Ishikawa (cell line): Measurements from ENCODE around the gene LGR6.

ENCODE experiments used
- CEBPB ChIP-seq: IDR thresholded peaks from 2 replicates; pipeline ENCODE4 v1.6.1; 2012
- CREB1 ChIP-seq: IDR thresholded peaks from 2 replicates; pipeline ENCODE4 v1.6.1; 2012; ENCODE audit warnings: low read depth
- EGR1 ChIP-seq: IDR thresholded peaks from 2 replicates; pipeline ENCODE4 v1.6.1; 2012
- EP300 ChIP-seq: IDR thresholded peaks from 2 replicates; pipeline ENCODE4 v1.6.1; 2012; ENCODE audit warnings: borderline replicate concordance
- FOXM1 ChIP-seq: IDR thresholded peaks from 2 replicates; pipeline ENCODE4 v1.6.1; 2012; ENCODE audit warnings: low read depth, borderline replicate concordance
- MAX ChIP-seq: IDR thresholded peaks from 2 replicates; pipeline ENCODE4 v1.6.1; 2012
- NFIC ChIP-seq: IDR thresholded peaks from 2 replicates; pipeline ENCODE4 v1.6.1; 2012
- RAD21 ChIP-seq: IDR thresholded peaks from 2 replicates; pipeline ENCODE4 v1.6.1; 2012; ENCODE audit warnings: low read depth
- TAF1 ChIP-seq: IDR thresholded peaks from 2 replicates; pipeline ENCODE4 v1.6.1; 2012; ENCODE audit warnings: low read depth, mild to moderate bottlenecking
- TCF12 ChIP-seq: IDR thresholded peaks from 2 replicates; pipeline ENCODE4 v1.6.1; 2012; ENCODE audit warnings: low read depth
- TEAD4 ChIP-seq: IDR thresholded peaks from 2 replicates; pipeline ENCODE4 v1.6.1; 2012
- YY1 ChIP-seq: IDR thresholded peaks from 2 replicates; pipeline ENCODE4 v1.6.1; 2012; ENCODE audit warnings: low read depth
- ZBTB7A ChIP-seq: IDR thresholded peaks from 2 replicates; pipeline ENCODE4 v1.6.1; 2012; ENCODE audit warnings: low read depth
- TF ChIP-seq, protein P1 (sequence below): IDR thresholded peaks from 2 replicates; pipeline ENCODE4 v1.6.1; 2012; ENCODE audit warnings: low read depth, mild to moderate bottlenecking
- TF ChIP-seq, protein P2 (sequence below): IDR thresholded peaks from 2 replicates; pipeline ENCODE4 v1.6.1; 2012

LGR6 gene

GRCh38 chr1:202193614-202194327, at the start of gene LGR6:
TSS of gene LGR6 (plus strand) at chr1:202193799. CDS start at chr1:202193990, 191 bp downstream.
- peak; percentile 23; the same call in 1 of the 2 replicates for TF ChIP-seq ZBTB7A
- TF ChIP-seq TCF12, result no peak
- TF ChIP-seq YY1, result no peak

DNA sequence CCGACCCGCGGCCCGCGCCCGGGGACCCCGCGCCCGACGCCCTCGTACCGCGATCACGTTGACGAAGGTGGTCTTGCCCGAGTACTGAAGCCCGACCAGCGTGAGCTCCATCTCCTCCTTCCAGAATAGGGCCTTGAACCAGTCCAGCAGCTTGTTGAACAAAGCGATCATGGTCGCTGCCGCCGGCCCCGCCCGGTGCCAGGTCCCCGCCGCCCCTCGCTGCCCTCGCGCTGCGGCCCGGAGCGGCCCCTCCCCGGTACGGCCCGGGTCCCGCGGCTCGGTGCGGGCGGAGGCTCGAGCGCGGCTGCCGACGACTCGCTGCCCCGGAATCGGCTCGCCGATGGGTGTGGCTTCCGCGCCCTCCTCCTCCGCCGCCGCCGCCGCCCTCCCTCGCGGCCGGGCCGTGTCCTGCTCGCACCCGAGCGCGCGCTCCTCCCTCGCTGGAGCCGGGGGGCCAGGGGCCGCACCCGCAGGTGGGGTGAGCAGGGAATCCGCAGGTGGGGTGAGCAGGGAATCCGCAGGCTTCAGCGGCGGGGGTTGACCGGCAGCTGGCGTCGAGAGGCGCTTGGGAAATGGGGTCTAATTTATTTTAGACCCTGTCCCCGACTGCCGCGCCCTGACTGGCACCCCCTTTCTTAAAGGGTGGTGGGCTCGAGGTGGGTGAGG, 49.1 kb upstream of the LGR6 start, which contains the start of gene ARL8A:
TSS of gene ARL8A (minus strand) at position 336 of the 666 bp plus-strand sequence. CDS start at position 171, 165 bp downstream.
- no peak for TF ChIP-seq YY1
- TF ChIP-seq ZBTB7A, result peak; percentile 71
- TF ChIP-seq, protein P1, sequence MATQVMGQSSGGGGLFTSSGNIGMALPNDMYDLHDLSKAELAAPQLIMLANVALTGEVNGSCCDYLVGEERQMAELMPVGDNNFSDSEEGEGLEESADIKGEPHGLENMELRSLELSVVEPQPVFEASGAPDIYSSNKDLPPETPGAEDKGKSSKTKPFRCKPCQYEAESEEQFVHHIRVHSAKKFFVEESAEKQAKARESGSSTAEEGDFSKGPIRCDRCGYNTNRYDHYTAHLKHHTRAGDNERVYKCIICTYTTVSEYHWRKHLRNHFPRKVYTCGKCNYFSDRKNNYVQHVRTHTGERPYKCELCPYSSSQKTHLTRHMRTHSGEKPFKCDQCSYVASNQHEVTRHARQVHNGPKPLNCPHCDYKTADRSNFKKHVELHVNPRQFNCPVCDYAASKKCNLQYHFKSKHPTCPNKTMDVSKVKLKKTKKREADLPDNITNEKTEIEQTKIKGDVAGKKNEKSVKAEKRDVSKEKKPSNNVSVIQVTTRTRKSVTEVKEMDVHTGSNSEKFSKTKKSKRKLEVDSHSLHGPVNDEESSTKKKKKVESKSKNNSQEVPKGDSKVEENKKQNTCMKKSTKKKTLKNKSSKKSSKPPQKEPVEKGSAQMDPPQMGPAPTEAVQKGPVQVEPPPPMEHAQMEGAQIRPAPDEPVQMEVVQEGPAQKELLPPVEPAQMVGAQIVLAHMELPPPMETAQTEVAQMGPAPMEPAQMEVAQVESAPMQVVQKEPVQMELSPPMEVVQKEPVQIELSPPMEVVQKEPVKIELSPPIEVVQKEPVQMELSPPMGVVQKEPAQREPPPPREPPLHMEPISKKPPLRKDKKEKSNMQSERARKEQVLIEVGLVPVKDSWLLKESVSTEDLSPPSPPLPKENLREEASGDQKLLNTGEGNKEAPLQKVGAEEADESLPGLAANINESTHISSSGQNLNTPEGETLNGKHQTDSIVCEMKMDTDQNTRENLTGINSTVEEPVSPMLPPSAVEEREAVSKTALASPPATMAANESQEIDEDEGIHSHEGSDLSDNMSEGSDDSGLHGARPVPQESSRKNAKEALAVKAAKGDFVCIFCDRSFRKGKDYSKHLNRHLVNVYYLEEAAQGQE, result no peak
- no peak for TF ChIP-seq FOXM1
- peak; percentile 53; the same call in 1 of the 2 replicates for TF ChIP-seq MAX
- no peak for TF ChIP-seq TCF12
- TF ChIP-seq EP300, result 0 out of 2 replicates have a peak, but pooled peaks have one; percentile 22
- TF ChIP-seq CEBPB, result no peak

DNA sequence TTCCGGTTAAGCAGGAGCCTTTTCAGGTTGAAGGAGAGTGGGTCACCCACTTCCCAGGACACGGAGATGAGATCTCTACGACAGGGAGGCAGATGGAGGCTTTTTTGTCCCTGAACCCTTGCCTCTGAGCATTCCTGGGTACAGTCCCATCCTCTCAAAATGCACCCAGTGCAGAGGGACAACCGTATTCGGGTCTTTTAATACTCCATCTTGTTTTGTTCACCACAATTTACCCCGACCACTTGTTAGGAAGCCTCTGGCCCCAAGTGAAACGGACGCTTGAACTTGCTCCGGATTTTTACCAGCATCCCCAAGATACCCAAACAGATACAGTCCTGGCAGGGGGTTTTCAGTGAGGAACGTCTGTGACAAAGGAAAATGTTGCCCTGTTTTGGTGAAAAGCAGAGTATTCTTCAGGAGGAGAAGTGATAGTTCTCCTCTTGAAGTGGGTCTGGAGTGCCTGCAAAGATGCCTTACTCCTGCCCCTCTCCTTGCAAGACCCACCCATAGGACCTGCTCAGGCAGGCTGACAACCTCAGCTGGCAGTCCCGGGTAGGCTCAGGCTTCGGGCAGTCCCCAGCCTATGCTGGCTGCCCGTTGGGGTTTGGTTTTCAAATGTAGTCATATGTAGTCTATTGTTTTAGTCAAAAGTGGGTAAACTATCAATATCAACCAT, 48.4 kb upstream of the LGR6 start:
- TF ChIP-seq NFIC, result no peak
- TF ChIP-seq CREB1, result no peak
- TF ChIP-seq ZBTB7A, result no peak
- no peak for TF ChIP-seq YY1
- no peak for TF ChIP-seq TEAD4
- TF ChIP-seq EGR1, result no peak
- no peak for TF ChIP-seq TCF12
- TF ChIP-seq RAD21, result no peak
- TF ChIP-seq TAF1, result no peak
- no peak for TF ChIP-seq CEBPB
- TF ChIP-seq, protein P1, result no peak

- TF ChIP-seq ZBTB7A (no peak), TEAD4 (no peak), EGR1 (no peak), YY1 (no peak)
- TF ChIP-seq, protein P2, sequence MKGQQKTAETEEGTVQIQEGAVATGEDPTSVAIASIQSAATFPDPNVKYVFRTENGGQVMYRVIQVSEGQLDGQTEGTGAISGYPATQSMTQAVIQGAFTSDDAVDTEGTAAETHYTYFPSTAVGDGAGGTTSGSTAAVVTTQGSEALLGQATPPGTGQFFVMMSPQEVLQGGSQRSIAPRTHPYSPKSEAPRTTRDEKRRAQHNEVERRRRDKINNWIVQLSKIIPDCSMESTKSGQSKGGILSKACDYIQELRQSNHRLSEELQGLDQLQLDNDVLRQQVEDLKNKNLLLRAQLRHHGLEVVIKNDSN, result no peak
- TF ChIP-seq, protein P1, result no peak
Measured at GRCh38 chr1:202146279-202146678, 47.3 kb upstream of the LGR6 start.

- no peak for TF ChIP-seq RAD21
- TF ChIP-seq, protein P1, result no peak
- no peak for TF ChIP-seq EP300
- no peak for TF ChIP-seq TAF1
- no peak for TF ChIP-seq EGR1
- TF ChIP-seq YY1, result no peak
- TF ChIP-seq ZBTB7A, result no peak
- no peak for TF ChIP-seq TEAD4
- TF ChIP-seq TCF12, result no peak
- TF ChIP-seq, protein P2, result no peak
- no peak for TF ChIP-seq NFIC
Measured at GRCh38 chr1:202146993-202147392, 46.6 kb upstream of the LGR6 start.
